HG03442 (cell line): ENCODE data around the gene KRTAP5-2.
"Not testable (repeated sequence)": the region's sequence is repeated elsewhere in the genome, so short reads cannot be mapped to it uniquely, and the experiment has no call there.

Experiments
- ATAC-seq: cut with Tn5 transposase; IDR thresholded peaks from one replicate; pipeline ENCODE4 v1.9.1; 2021; ENCODE audit warnings: mild to moderate bottlenecking, moderate library complexity; ENCODE audit not compliant: unreplicated experiment

KRTAP5-2 gene

GRCh38 chr11:1592628-1593027, 5.5 kb downstream of the KRTAP5-2 start:
- no peak for ATAC-seq

GRCh38 chr11:1589996-1590395, 8.1 kb downstream of the KRTAP5-2 start:
- ATAC-seq: no peak

GRCh38 chr11:1589191-1589963, 8.7 kb downstream of the KRTAP5-2 start:
- ATAC-seq: not testable (repeated sequence)

- no peak for ATAC-seq
Measured at GRCh38 chr11:1586699-1587098, 11.4 kb downstream of the KRTAP5-2 start.

GRCh38 chr11:1584661-1585370, 13.3 kb downstream of the KRTAP5-2 start, which contains the start of gene KRTAP5-1:
KRTAP5-1 (minus strand) TSS chr11:1585283; CDS start chr11:1585249, 34 bp downstream.
- not testable (repeated sequence) for ATAC-seq

GRCh38 chr11:1582909-1583308, 15.2 kb downstream of the KRTAP5-2 start:
- not testable (repeated sequence) for ATAC-seq

- no peak for ATAC-seq
Measured at GRCh38 chr11:1581976-1582375, 16.1 kb downstream of the KRTAP5-2 start.

- ATAC-seq: no peak
Measured at GRCh38 chr11:1576825-1577224, 21.3 kb downstream of the KRTAP5-2 start.

GRCh38 chr11:1575756-1576155, 22.3 kb downstream of the KRTAP5-2 start:
- not testable (repeated sequence) for ATAC-seq

GRCh38 chr11:1574933-1575242, 23.2 kb downstream of the KRTAP5-2 start:
- no peak for ATAC-seq

- no peak for ATAC-seq
Measured at GRCh38 chr11:1574238-1574932, 23.7 kb downstream of the KRTAP5-2 start.

GRCh38 chr11:1573903-1574237, 24.2 kb downstream of the KRTAP5-2 start:
- ATAC-seq: no peak

GRCh38 chr11:1573077-1573902, 24.8 kb downstream of the KRTAP5-2 start:
- no peak for ATAC-seq

- peak; percentile 50 for ATAC-seq
Measured at GRCh38 chr11:1572197-1573076, 25.7 kb downstream of the KRTAP5-2 start, which contains the start of gene DUSP8. DUSP8 (minus strand) TSS chr11:1572271; CDS start chr11:1565826, 6,445 bp downstream.

- ATAC-seq: peak; percentile 2
Measured at GRCh38 chr11:1571760-1572196, 26.3 kb downstream of the KRTAP5-2 start.

GRCh38 chr11:1570896-1571759, 27.0 kb downstream of the KRTAP5-2 start:
- ATAC-seq: no peak

GRCh38 chr11:1570531-1570895, 27.6 kb downstream of the KRTAP5-2 start:
- no peak for ATAC-seq

GRCh38 chr11:1570001-1570453, 28.1 kb downstream of the KRTAP5-2 start:
- ATAC-seq: no peak
